PFSK-1 (cell line): ENCODE data around the gene TRIP4.

Experiments used
- FOXP2 ChIP-seq: optimal IDR thresholded peaks from 2 replicates; pipeline ENCODE3; 2011; ENCODE audit warnings: borderline replicate concordance, control low read depth, inconsistent platforms; ENCODE audit not compliant: insufficient read depth; ENCODE audit errors: extremely low read length, extremely low read depth
- POLR2AphosphoS5 ChIP-seq: IDR thresholded peaks from 2 replicates; pipeline ENCODE4 v1.6.1; 2012; ENCODE audit warnings: low read depth, mild to moderate bottlenecking, control low read depth, low read length, moderate library complexity
- REST ChIP-seq, 2 experiments: IDR thresholded peaks; 2 replicates each; pipeline versions ENCODE4 v1.6.1 to v1.8.0; 2011 to 2012; ENCODE audit warnings: low read depth in 2 of 2, low read length in 2 of 2, control low read depth in 1 of 2, inconsistent platforms in 1 of 2, mild to moderate bottlenecking in 1 of 2, moderate library complexity in 1 of 2; ENCODE audit not compliant: insufficient read depth in 1 of 2
- SIN3A ChIP-seq: IDR thresholded peaks from 2 replicates; pipeline ENCODE4 v1.6.1; 2012; ENCODE audit warnings: mild to moderate bottlenecking, low read length, moderate library complexity, borderline replicate concordance; ENCODE audit not compliant: insufficient read depth
- TAF1 ChIP-seq: IDR thresholded peaks from 2 replicates; pipeline ENCODE4 v1.6.1; 2012; ENCODE audit warnings: low read length, control low read depth, borderline replicate concordance; ENCODE audit not compliant: insufficient read depth

- TF ChIP-seq REST (IDR thresholded peaks at IDR 0.05; ENCODE audit: insufficient read depth in 1 of 2, low read depth in 2 of 2, low read length in 2 of 2) (no peak), POLR2AphosphoS5 (no peak), TAF1 (no peak), SIN3A (no peak), FOXP2 (no peak)
These were observed 91.2 kb downstream of the TRIP4 start for GRCh38 chr15:64478863-64479262.
